ENCODE data around the gene VAV3. TPM values are rescaled to one million over a fixed set of nuclear protein-coding genes. Genes with fewer than 3 reads are reported as not detected.
A peak's percentile ranks its signal among the peaks of the same experiment; 100 is the strongest.

Gene VAV3
- total RNA-seq, 1 experiment from 2014 or later, result 10.0 TPM

DNA sequence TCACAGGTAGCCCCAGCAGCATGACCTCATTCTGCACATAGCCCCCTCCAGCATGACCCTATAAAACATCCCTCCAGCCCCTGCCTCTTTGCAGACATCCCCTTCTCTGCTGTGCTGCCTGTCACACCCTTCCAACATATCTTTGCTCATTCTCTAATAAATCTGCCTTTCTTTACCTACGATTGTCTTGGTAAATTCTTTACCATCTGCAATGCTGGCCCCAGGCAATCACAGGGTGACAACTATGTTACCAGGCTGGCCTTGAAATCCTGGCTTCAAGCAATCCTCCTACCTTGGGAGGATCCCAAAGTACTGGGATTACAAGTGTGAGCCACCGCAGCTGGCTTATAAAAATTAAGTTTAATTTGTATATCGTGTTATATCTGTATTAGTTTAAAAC, 134.5 kb downstream of the VAV3 start:
- peak overlapping the region; percentile 79; the same call in 1 of the 2 replicates for H3K27ac Mint-ChIP-seq
- DNase-seq (ENCODE audit: low spot score), result no peak

DNA sequence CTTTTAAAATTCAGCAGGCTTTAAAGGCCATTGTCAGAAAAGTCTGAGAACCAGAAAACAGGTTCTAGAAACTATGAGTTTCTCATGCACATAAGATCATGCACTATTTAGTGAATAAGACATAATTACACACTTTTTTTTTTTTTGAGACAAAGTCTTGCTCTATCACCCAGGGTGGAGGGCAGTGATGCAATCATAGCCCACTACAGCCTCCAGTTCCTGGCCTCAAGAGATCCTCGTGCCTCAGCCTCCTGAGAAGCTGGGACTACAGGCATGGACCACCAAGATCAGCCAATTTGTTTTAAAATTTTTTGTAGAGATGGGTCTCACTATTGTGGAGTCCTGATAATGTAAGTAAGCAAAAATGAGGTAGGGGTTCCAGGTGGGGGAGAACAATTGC, 134.9 kb downstream of the VAV3 start:
- H3K9me3 Mint-ChIP-seq, result peaks cover 6% of the 10 kb centered on the region
- POLR2A ChIA-PET, result no interaction called here
- CTCF ChIA-PET, result no interaction called here
- no peak for DNase-seq (ENCODE audit: low spot score)
- H3K36me3 Mint-ChIP-seq, result no peaks in the 10 kb centered on the region
- no peak for ATAC-seq
- no peak overlapping the region for H3K4me3 Mint-ChIP-seq
- no peaks in the 10 kb centered on the region for H3K27me3 Mint-ChIP-seq (ENCODE audit: low read depth)
- H3K27ac Mint-ChIP-seq, result no peak overlapping the region
- peaks cover 37% of the 10 kb centered on the region for H3K4me1 Mint-ChIP-seq
- TF ChIP-seq, protein P1, sequence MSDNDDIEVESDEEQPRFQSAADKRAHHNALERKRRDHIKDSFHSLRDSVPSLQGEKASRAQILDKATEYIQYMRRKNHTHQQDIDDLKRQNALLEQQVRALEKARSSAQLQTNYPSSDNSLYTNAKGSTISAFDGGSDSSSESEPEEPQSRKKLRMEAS (CRISPR knock-in tag; IDR thresholded peaks at IDR 0.05), result no peak
- TF ChIP-seq, protein P2, sequence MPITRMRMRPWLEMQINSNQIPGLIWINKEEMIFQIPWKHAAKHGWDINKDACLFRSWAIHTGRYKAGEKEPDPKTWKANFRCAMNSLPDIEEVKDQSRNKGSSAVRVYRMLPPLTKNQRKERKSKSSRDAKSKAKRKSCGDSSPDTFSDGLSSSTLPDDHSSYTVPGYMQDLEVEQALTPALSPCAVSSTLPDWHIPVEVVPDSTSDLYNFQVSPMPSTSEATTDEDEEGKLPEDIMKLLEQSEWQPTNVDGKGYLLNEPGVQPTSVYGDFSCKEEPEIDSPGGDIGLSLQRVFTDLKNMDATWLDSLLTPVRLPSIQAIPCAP (CRISPR knock-in tag; IDR thresholded peaks at IDR 0.05), result no peak
- TF ChIP-seq JAZF1 (CRISPR knock-in tag; IDR thresholded peaks at IDR 0.05) (no peak), TP53 (CRISPR knock-in tag; IDR thresholded peaks at IDR 0.05) (no peak), SMAD3 (CRISPR knock-in tag; IDR thresholded peaks at IDR 0.05; ENCODE audit: borderline replicate concordance) (no peak), CREM (CRISPR knock-in tag; IDR thresholded peaks at IDR 0.05) (no peak), GTF2I (CRISPR knock-in tag; conservative IDR thresholded peaks at IDR 0.05) (no peak), JUN (CRISPR knock-in tag; IDR thresholded peaks at IDR 0.05) (no peak)
- TF ChIP-seq, protein P3, sequence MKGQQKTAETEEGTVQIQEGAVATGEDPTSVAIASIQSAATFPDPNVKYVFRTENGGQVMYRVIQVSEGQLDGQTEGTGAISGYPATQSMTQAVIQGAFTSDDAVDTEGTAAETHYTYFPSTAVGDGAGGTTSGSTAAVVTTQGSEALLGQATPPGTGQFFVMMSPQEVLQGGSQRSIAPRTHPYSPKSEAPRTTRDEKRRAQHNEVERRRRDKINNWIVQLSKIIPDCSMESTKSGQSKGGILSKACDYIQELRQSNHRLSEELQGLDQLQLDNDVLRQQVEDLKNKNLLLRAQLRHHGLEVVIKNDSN (CRISPR knock-in tag; IDR thresholded peaks at IDR 0.05), result no peak
- TF ChIP-seq, protein P4, sequence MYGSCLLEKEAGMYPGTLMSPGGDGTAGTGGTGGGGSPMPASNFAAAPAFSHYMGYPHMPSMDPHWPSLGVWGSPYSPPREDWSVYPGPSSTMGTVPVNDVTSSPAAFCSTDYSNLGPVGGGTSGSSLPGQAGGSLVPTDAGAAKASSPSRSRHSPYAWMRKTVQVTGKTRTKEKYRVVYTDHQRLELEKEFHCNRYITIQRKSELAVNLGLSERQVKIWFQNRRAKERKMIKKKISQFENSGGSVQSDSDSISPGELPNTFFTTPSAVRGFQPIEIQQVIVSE (CRISPR knock-in tag; IDR thresholded peaks at IDR 0.05; ENCODE audit: borderline replicate concordance), result no peak
- TF ChIP-seq, protein P5, sequence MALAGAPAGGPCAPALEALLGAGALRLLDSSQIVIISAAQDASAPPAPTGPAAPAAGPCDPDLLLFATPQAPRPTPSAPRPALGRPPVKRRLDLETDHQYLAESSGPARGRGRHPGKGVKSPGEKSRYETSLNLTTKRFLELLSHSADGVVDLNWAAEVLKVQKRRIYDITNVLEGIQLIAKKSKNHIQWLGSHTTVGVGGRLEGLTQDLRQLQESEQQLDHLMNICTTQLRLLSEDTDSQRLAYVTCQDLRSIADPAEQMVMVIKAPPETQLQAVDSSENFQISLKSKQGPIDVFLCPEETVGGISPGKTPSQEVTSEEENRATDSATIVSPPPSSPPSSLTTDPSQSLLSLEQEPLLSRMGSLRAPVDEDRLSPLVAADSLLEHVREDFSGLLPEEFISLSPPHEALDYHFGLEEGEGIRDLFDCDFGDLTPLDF (CRISPR knock-in tag; IDR thresholded peaks at IDR 0.05), result no peak

More for the DNA sequence above, 134.5 kb downstream of the VAV3 start:
- peak; percentile 51 for ATAC-seq
- Mint-ChIP-seq H3K9me3 (peaks cover 6% of the 10 kb centered on the region), H3K4me1 (peaks cover 37% of the 10 kb centered on the region), H3K4me3 (no peak overlapping the region), H3K36me3 (no peaks in the 10 kb centered on the region), H3K27me3 (ENCODE audit: low read depth) (no peaks in the 10 kb centered on the region)
- TF ChIP-seq ZNF416 (CRISPR knock-in tag; IDR thresholded peaks at IDR 0.05) (no peak), NFATC4 (CRISPR knock-in tag; IDR thresholded peaks at IDR 0.05) (no peak), JAZF1 (CRISPR knock-in tag; IDR thresholded peaks at IDR 0.05) (no peak), TEAD4 (CRISPR knock-in tag; IDR thresholded peaks at IDR 0.05) (no peak), ETV6 (CRISPR knock-in tag; IDR thresholded peaks at IDR 0.05) (no peak), NR1H2 (CRISPR knock-in tag; IDR thresholded peaks at IDR 0.05) (no peak), ZBTB21 (CRISPR knock-in tag; IDR thresholded peaks at IDR 0.05; ENCODE audit: borderline replicate concordance) (no peak), TCF7 (CRISPR knock-in tag; IDR thresholded peaks at IDR 0.05; ENCODE audit: low read depth) (no peak), ESRRA (CRISPR knock-in tag; IDR thresholded peaks at IDR 0.05; ENCODE audit: borderline replicate concordance) (no peak)
- TF ChIP-seq, protein P6, sequence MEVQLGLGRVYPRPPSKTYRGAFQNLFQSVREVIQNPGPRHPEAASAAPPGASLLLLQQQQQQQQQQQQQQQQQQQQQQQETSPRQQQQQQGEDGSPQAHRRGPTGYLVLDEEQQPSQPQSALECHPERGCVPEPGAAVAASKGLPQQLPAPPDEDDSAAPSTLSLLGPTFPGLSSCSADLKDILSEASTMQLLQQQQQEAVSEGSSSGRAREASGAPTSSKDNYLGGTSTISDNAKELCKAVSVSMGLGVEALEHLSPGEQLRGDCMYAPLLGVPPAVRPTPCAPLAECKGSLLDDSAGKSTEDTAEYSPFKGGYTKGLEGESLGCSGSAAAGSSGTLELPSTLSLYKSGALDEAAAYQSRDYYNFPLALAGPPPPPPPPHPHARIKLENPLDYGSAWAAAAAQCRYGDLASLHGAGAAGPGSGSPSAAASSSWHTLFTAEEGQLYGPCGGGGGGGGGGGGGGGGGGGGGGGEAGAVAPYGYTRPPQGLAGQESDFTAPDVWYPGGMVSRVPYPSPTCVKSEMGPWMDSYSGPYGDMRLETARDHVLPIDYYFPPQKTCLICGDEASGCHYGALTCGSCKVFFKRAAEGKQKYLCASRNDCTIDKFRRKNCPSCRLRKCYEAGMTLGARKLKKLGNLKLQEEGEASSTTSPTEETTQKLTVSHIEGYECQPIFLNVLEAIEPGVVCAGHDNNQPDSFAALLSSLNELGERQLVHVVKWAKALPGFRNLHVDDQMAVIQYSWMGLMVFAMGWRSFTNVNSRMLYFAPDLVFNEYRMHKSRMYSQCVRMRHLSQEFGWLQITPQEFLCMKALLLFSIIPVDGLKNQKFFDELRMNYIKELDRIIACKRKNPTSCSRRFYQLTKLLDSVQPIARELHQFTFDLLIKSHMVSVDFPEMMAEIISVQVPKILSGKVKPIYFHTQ (CRISPR knock-in tag; IDR thresholded peaks at IDR 0.05), result no peak
- TF ChIP-seq, protein P4 (CRISPR knock-in tag; IDR thresholded peaks at IDR 0.05; ENCODE audit: borderline replicate concordance), result no peak
- TF ChIP-seq, protein P7, sequence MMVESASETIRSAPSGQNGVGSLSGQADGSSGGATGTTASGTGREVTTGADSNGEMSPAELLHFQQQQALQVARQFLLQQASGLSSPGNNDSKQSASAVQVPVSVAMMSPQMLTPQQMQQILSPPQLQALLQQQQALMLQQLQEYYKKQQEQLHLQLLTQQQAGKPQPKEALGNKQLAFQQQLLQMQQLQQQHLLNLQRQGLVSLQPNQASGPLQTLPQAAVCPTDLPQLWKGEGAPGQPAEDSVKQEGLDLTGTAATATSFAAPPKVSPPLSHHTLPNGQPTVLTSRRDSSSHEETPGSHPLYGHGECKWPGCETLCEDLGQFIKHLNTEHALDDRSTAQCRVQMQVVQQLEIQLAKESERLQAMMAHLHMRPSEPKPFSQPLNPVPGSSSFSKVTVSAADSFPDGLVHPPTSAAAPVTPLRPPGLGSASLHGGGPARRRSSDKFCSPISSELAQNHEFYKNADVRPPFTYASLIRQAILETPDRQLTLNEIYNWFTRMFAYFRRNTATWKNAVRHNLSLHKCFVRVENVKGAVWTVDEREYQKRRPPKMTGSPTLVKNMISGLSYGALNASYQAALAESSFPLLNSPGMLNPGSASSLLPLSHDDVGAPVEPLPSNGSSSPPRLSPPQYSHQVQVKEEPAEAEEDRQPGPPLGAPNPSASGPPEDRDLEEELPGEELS (CRISPR knock-in tag; IDR thresholded peaks at IDR 0.05), result no peak
- TF ChIP-seq, protein P8, sequence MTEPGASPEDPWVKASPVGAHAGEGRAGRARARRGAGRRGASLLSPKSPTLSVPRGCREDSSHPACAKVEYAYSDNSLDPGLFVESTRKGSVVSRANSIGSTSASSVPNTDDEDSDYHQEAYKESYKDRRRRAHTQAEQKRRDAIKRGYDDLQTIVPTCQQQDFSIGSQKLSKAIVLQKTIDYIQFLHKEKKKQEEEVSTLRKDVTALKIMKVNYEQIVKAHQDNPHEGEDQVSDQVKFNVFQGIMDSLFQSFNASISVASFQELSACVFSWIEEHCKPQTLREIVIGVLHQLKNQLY (CRISPR knock-in tag; IDR thresholded peaks at IDR 0.05), result no peak
- TF ChIP-seq, protein P9, sequence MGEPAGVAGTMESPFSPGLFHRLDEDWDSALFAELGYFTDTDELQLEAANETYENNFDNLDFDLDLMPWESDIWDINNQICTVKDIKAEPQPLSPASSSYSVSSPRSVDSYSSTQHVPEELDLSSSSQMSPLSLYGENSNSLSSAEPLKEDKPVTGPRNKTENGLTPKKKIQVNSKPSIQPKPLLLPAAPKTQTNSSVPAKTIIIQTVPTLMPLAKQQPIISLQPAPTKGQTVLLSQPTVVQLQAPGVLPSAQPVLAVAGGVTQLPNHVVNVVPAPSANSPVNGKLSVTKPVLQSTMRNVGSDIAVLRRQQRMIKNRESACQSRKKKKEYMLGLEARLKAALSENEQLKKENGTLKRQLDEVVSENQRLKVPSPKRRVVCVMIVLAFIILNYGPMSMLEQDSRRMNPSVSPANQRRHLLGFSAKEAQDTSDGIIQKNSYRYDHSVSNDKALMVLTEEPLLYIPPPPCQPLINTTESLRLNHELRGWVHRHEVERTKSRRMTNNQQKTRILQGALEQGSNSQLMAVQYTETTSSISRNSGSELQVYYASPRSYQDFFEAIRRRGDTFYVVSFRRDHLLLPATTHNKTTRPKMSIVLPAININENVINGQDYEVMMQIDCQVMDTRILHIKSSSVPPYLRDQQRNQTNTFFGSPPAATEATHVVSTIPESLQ (CRISPR knock-in tag; IDR thresholded peaks at IDR 0.05), result no peak
- TF ChIP-seq, protein P10, sequence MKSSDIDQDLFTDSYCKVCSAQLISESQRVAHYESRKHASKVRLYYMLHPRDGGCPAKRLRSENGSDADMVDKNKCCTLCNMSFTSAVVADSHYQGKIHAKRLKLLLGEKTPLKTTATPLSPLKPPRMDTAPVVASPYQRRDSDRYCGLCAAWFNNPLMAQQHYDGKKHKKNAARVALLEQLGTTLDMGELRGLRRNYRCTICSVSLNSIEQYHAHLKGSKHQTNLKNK (CRISPR knock-in tag; IDR thresholded peaks at IDR 0.05), result no peak
- ChIA-PET CTCF (no interaction called here), POLR2A (no interaction called here)

Measured in WTC11 (cell line).